BJ (cell line): ENCODE measurements around the gene MAML2. TPM values are rescaled to one million over a fixed set of nuclear protein-coding genes. Genes with fewer than 3 reads are reported as not detected.

ENCODE experiments used
- CTCF ChIA-PET: fragments of 350-600 bp; formaldehyde crosslinking; extraction: SDS; loops from one replicate; lab custom pipeline; 2021; ENCODE audit warnings: antibody characterized with exemption, inconsistent platforms; lab: Yijun Ruan, JAX
- POLR2A ChIA-PET: fragments of 300-600 bp; sonication (Branson Sonifier 250); formaldehyde crosslinking; extraction: SDS; loops from one replicate; lab custom pipeline; 2021; ENCODE audit warnings: antibody characterized with exemption; lab: Charles Lee
- DNase-seq: peaks from one replicate; pipeline ENCODE4 v3.0.0-alpha.2; 2011; ENCODE audit warnings: low read depth
- H3K27me3 ChIP-seq: 2 replicates; pipeline ENCODE4 v1.6.0; 2011; ENCODE audit warnings: low read length; ENCODE audit not compliant: control insufficient read depth, insufficient read depth
- H3K36me3 ChIP-seq: 2 replicates; pipeline ENCODE4 v1.5.1; 2011; ENCODE audit warnings: low read length; ENCODE audit not compliant: control insufficient read depth, insufficient read depth
- H3K4me3 ChIP-seq: 2 replicates; pipeline ENCODE4 v1.5.1; 2011; ENCODE audit warnings: low read depth, mild to moderate bottlenecking, control low read depth, low read length
- CTCF ChIP-seq: IDR thresholded peaks from 2 replicates; pipeline ENCODE4 v1.5.1; 2011; ENCODE audit warnings: low read depth, mild to moderate bottlenecking, control low read depth, inconsistent platforms, low read length, moderate library complexity; ENCODE audit not compliant: insufficient read depth
- polyA plus RNA-seq: library from polyadenylated mRNA; depleted of rRNA; stranded (reverse); fragments of >200 nt; gene quantifications from 2 replicates; pipeline ENCODE4 v1.2.3, GENCODE V29; 2011

The MAML2 gene
- polyA plus RNA-seq, 1 experiment = 22.0 TPM

DNA sequence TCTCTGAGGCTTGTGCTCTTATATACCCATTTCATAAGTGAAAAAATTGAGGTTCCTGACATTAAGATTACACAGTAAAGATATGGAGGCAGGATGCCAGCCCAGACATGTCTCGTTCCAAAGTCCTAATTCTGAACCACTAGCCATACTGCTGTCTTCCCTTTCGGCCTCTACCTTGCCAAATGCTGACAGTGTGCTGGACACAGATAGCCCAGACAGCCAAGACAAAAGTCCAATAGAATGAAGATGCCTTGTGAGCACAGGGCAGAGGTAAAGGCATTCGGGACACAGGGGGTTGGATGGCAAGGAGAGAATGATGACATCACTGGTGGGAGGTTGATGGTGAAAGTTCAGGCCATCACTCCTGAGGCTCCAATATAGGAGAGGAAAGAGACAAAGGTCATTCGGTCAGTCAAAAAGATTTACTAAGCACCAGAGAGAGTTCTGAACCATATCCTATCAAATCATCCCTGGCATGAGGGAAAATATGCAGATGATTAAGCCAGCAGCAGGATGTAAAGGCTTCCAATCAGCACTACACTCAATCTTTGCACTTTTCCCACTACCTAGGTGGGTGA, 245.1 kb downstream of the MAML2 start:
- no peak for DNase-seq
- no peak for TF ChIP-seq CTCF
- POLR2A ChIA-PET = interaction anchor here (0.6 kb wide), 1 partner anchor 15 kb away, joined by 4 read pairs; no protein-coding TSS in a partner anchor
- Histone ChIP-seq H3K36me3 (no peaks in the 10 kb centered on the region), H3K4me3 (no peak overlapping the region), H3K27me3 (no peaks in the 10 kb centered on the region)
- CTCF ChIA-PET = interaction anchor here (1.1 kb wide), 1 partner anchor 43 kb away, joined by 3 read pairs; no protein-coding TSS in a partner anchor

GRCh38 chr11:96096360-96096759, 246.6 kb downstream of the MAML2 start:
- Histone ChIP-seq H3K4me3 (no peak overlapping the region), H3K36me3 (peaks cover 7% of the 10 kb centered on the region), H3K27me3 (no peaks in the 10 kb centered on the region)
- DNase-seq = no peak
- POLR2A ChIA-PET = no interaction called here
- TF ChIP-seq CTCF = no peak
- CTCF ChIA-PET = interaction anchor here (0.7 to 1.2 kb wide), 2 partner anchors 33 to 261 kb away, joined by 3 read pairs; no protein-coding TSS in a partner anchor

DNA sequence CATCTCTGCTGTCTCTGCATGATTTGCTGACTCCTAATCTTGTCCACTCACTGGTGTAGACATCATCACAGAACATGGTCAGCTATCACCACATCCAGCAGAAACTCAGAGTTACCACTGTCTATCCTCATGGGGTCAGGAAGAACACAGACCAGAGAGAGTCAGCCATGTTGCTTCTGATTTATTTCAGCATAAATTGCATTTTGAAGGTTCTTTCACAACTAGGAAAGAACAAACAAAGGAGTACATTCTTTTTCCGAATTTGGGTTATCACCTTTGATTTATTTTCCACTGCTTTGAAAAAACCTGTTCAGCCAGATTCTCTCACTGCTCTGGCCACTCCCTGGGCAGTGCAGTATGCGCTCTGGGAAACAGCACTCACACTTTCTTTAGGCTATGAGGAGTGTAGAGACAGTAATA, 247.1 kb downstream of the MAML2 start:
- Histone ChIP-seq H3K36me3 (peaks cover 7% of the 10 kb centered on the region), H3K4me3 (no peak overlapping the region), H3K27me3 (no peaks in the 10 kb centered on the region)
- ChIA-PET POLR2A (no interaction called here), CTCF (interaction anchor here (0.9 to 1.9 kb wide), 3 partner anchors 91 to 260 kb away, joined by 3 to 6 read pairs (median 3); partner anchors contain the start of gene MAML2)
- no peak for DNase-seq
- TF ChIP-seq CTCF = no peak

GRCh38 chr11:96094156-96094555, 248.8 kb downstream of the MAML2 start:
- Histone ChIP-seq H3K4me3 (no peak overlapping the region), H3K36me3 (peaks cover 7% of the 10 kb centered on the region), H3K27me3 (no peaks in the 10 kb centered on the region)
- ChIA-PET POLR2A (no interaction called here), CTCF (interaction anchor here (1.9 kb wide), 1 partner anchor 249 kb away, joined by 6 read pairs; the partner anchor contains the start of gene MAML2)
- DNase-seq = no peak
- TF ChIP-seq CTCF = no peak

DNA sequence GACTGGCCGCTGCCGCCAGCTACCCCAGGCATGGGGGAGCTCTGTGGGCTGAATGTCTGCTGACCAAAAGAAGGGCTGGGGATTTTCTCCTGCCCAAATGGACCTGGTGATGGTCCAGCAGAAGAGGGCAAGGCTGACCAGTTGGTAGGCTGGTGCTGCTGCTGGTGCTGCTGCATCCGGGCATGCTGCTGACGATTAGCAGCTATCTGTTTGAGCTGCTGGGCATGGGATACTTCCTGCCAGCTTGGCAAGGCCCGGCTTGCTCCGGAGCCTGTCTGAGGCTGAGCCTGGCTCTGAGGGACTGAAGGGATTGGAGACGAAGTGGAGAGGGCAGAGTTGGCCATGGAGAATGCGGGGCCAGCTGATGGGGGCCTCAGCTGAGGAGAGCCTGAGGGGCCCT, 250.5 kb downstream of the MAML2 start:
- ChIA-PET CTCF (interaction anchor here (2.6 kb wide), 1 partner anchor 251 kb away, joined by 16 read pairs; the partner anchor contains the start of gene MAML2), POLR2A (no interaction called here)
- H3K36me3 ChIP-seq = peaks cover 7% of the 10 kb centered on the region
- TF ChIP-seq CTCF = no peak
- DNase-seq = no peak
- no peak overlapping the region for H3K4me3 ChIP-seq
- H3K27me3 ChIP-seq = no peaks in the 10 kb centered on the region
